Neural progenitor cell (in vitro differentiated cells): Measurements from ENCODE around the gene TAS2R43.

Experiments used
- CTCF ChIP-seq: fragments of 200-600 bp; sonication (generic); IDR thresholded peaks from 2 replicates; pipeline ENCODE4 v1.5.1; 2017; ENCODE audit warnings: antibody characterized with exemption, mild to moderate bottlenecking
- EZH2 ChIP-seq: fragments of 200-600 bp; sonication (generic); IDR thresholded peaks from 2 replicates; pipeline ENCODE4 v1.6.1; 2017; ENCODE audit warnings: antibody characterized with exemption, mild to moderate bottlenecking, moderate library complexity

GRCh38 chr12:11136075-11136474 lies 44.0 kb upstream of the TAS2R43 start:
- TF ChIP-seq CTCF: no peak
- no peak for TF ChIP-seq EZH2
